ENCODE results near the gene LORICRIN. TPM values are rescaled to one million over a fixed set of nuclear protein-coding genes. Genes with fewer than 3 reads are reported as not detected.

Gene LORICRIN
- total RNA-seq, 4 donors from 2014 or later = not detected

DNA sequence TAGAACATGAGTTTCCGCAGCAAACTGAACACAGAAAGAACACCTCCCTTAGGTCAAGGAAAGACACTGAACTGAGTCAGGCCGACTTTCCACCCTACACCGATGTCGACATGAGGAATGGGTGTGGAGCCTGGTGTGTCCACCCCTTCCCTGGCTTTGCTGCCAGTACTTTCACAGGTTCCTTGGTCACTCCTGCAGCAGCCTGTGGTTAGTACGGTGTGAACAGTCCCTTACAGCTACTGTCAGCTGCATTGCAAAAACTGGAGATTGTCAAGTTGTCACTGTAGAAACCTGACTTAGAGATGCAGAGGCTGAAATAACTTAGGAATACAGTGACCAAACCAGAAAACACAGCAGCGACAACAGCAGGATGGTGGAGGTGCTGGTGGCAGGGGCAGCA, 46.2 kb downstream of the LORICRIN start:
- TF ChIP-seq POLR2A (IDR thresholded peaks at IDR 0.05) = no peak
- TF ChIP-seq, protein P1, sequence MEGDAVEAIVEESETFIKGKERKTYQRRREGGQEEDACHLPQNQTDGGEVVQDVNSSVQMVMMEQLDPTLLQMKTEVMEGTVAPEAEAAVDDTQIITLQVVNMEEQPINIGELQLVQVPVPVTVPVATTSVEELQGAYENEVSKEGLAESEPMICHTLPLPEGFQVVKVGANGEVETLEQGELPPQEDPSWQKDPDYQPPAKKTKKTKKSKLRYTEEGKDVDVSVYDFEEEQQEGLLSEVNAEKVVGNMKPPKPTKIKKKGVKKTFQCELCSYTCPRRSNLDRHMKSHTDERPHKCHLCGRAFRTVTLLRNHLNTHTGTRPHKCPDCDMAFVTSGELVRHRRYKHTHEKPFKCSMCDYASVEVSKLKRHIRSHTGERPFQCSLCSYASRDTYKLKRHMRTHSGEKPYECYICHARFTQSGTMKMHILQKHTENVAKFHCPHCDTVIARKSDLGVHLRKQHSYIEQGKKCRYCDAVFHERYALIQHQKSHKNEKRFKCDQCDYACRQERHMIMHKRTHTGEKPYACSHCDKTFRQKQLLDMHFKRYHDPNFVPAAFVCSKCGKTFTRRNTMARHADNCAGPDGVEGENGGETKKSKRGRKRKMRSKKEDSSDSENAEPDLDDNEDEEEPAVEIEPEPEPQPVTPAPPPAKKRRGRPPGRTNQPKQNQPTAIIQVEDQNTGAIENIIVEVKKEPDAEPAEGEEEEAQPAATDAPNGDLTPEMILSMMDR (IDR thresholded peaks at IDR 0.05) = no peak
- Histone ChIP-seq H3K9me3 (no peaks in the 10 kb centered on the region), H3K36me3 (no peaks in the 10 kb centered on the region), H3K4me1 (no peaks in the 10 kb centered on the region), H3K27me3 (no peaks in the 10 kb centered on the region), H3K27ac (no peak overlapping the region), H3K4me3 (no peak overlapping the region)
- no peak for DNase-seq

DNA sequence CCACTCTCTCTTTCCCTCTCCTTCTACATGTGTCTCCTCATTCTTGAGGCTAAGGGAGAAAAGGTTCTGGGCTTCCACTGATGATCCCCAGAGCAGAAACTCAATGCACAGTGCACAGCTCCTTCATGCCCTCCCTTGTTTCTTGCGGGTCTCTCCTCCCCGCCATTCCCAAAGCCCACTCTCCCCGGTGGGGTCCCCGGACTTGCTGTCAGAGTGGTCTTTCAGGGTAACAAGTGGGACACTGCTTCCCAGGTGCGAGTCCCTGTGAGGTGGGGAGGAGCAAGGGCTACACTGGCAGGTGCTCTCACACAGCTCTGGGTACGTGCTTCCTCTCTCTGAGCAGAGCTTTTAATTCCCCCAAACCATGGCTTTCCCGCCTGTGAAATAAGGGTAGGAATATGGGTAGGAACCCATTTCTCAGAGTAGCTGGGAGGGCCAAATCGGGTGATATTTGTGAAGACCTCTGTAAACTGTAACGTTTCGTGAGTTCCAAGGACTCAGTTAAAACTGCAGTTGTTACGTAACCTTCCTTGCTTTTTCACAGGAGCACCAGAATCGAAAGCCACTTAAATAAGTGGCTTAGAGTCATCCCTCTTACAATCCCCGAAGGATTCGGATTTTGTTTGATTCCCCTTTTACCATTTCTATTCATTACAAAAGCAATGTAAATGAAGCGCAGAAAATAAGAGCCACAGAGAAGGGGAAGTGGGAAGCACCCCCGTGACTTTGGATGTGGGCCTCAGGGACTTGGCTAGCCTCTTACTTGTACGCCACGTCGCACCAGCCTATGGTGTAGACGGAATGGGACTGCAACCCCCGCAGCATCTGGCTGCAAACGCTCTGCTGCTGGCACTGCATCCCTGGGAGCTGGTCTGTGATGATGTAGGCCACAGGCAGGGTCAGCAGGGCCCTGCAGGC, 47.1 kb downstream of the LORICRIN start:
- Histone ChIP-seq H3K4me3 (no peak overlapping the region), H3K36me3 (no peaks in the 10 kb centered on the region), H3K27ac (no peak overlapping the region), H3K9me3 (no peaks in the 10 kb centered on the region), H3K27me3 (no peaks in the 10 kb centered on the region), H3K4me1 (no peaks in the 10 kb centered on the region)
- TF ChIP-seq POLR2A (IDR thresholded peaks at IDR 0.05) = no peak
- TF ChIP-seq, protein P1 (IDR thresholded peaks at IDR 0.05) = no peak
- DNase-seq = no peak

DNA sequence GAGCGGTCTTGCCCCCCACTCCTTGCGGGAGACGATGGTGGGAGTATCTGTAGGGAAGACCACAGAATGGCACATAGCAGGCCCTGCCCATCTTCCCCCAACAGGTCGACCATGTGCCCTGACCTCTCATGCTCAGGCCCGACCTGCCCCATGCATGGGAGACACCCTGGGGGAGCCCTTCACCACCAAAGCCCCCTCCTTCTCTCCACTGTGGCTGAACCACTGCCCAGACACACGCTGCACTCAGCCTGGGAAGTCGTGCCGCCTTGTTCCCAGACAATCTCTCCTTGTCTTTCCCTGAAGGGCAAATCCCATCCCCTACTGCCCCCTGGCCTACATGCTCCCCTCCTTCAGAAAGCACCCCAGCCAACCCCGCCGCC, 47.7 kb downstream of the LORICRIN start:
- Histone ChIP-seq H3K4me3 (no peak overlapping the region), H3K27me3 (no peaks in the 10 kb centered on the region), H3K36me3 (no peaks in the 10 kb centered on the region), H3K27ac (no peak overlapping the region), H3K4me1 (no peaks in the 10 kb centered on the region), H3K9me3 (no peaks in the 10 kb centered on the region)
- no peak for TF ChIP-seq POLR2A (IDR thresholded peaks at IDR 0.05)
- TF ChIP-seq, protein P1 (IDR thresholded peaks at IDR 0.05) = no peak
- no peak for DNase-seq

DNA sequence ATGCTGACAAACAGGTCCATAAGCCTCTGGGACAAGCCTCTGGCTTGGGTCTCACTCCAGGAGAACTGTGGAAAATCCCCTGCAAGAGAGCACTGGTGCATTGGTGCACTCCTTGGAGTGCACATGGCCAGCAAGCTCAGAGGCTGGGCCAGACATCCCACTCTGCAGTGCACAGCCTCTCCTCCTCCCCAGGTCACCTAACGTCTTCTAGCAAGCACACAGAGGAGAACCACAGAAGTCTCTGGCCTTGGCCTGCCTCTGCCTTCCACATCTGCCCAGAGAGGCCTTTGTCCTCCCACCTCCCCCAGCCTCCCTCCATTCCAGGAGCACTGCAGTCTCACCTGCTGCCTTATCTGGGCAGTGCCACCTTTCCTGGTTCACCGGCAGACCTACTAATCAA, 49.1 kb downstream of the LORICRIN start:
- no peak overlapping the region for H3K27ac ChIP-seq
- H3K9me3 ChIP-seq = no peaks in the 10 kb centered on the region
- no peaks in the 10 kb centered on the region for H3K36me3 ChIP-seq
- no peak for DNase-seq
- TF ChIP-seq, protein P1 (IDR thresholded peaks at IDR 0.05) = no peak
- TF ChIP-seq POLR2A (IDR thresholded peaks at IDR 0.05) = no peak
- H3K4me1 ChIP-seq = no peaks in the 10 kb centered on the region
- H3K4me3 ChIP-seq = no peak overlapping the region
- H3K27me3 ChIP-seq = no peaks in the 10 kb centered on the region

DNA sequence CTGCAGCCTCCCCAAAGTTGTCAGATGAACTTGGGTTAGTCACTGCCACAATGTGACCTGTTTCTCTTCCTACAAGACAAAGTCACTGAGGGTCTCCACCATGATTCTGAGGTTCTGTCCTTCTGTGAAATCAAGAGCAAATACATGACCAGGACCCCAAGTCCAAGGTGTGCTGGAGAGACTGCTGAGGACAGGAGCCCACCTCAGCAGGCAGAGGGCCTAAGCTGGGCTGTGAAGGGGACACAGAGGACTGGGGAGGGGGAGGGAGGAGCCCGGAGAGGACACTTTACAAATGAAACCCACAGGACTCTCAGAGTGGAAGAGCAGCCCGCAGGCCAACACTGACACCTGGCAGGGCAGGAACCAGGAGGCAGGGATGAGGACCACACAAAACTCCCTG, 50.0 kb downstream of the LORICRIN start:
- no peaks in the 10 kb centered on the region for H3K27me3 ChIP-seq
- H3K27ac ChIP-seq = no peak overlapping the region
- TF ChIP-seq, protein P1 (IDR thresholded peaks at IDR 0.05) = no peak
- TF ChIP-seq POLR2A (IDR thresholded peaks at IDR 0.05) = no peak
- no peaks in the 10 kb centered on the region for H3K36me3 ChIP-seq
- DNase-seq = no peak
- no peaks in the 10 kb centered on the region for H3K4me1 ChIP-seq
- no peaks in the 10 kb centered on the region for H3K9me3 ChIP-seq
- H3K4me3 ChIP-seq = no peak overlapping the region

Data from Peyer's patch (tissue), 4 donors.